Loucy (cell line): ENCODE measurements around the gene DNMT1.

ENCODE experiments used
- H2AFZ ChIP-seq: fragments of 200-600 bp; sonication (generic); 2 replicates; pipeline ENCODE4 v1.6.0; 2016; ENCODE audit warnings: antibody characterized with exemption, mild to moderate bottlenecking, low read length, moderate library complexity
- H3F3A ChIP-seq: fragments of 200-600 bp; 2 replicates; pipeline ENCODE4 v1.6.0; 2016; ENCODE audit warnings: antibody characterized with exemption, low read depth, mild to moderate bottlenecking
- H3K27me3 ChIP-seq: fragments of 200-600 bp; sonication (generic); 2 replicates; pipeline ENCODE4 v1.6.1; 2014; ENCODE audit warnings: low read length, mild to moderate bottlenecking; ENCODE audit not compliant: insufficient read depth, poor library complexity, severe bottlenecking
- H3K36me3 ChIP-seq: fragments of 200-600 bp; sonication (generic); 2 replicates; pipeline ENCODE4 v1.6.1; 2016; ENCODE audit warnings: low read length; ENCODE audit not compliant: insufficient read depth
- H3K4me1 ChIP-seq: fragments of 200-600 bp; sonication (generic); 2 replicates; pipeline ENCODE4 v1.5.1; 2014; ENCODE audit warnings: low read length, mild to moderate bottlenecking; ENCODE audit not compliant: insufficient read depth, poor library complexity, severe bottlenecking
- H3K4me2 ChIP-seq: fragments of 200-600 bp; sonication (generic); 2 replicates; pipeline ENCODE4 v1.6.0; 2014; ENCODE audit warnings: antibody characterized with exemption, low read length, low read depth, mild to moderate bottlenecking; ENCODE audit not compliant: poor library complexity, severe bottlenecking
- H3K4me3 ChIP-seq: fragments of 200-600 bp; sonication (generic); 2 replicates; pipeline ENCODE4 v1.5.1; 2014; ENCODE audit warnings: low read length, mild to moderate bottlenecking, mixed read lengths; ENCODE audit not compliant: poor library complexity, severe bottlenecking
- H3K79me2 ChIP-seq: fragments of 200-600 bp; sonication (generic); 2 replicates; pipeline ENCODE4 v1.6.1; 2014; ENCODE audit warnings: low read length; ENCODE audit not compliant: insufficient read depth
- H3K9ac ChIP-seq: fragments of 200-600 bp; sonication (generic); 2 replicates; pipeline ENCODE4 v1.6.0; 2014; ENCODE audit warnings: mild to moderate bottlenecking, low read depth, low read length, moderate library complexity; ENCODE audit not compliant: poor library complexity, severe bottlenecking
- H3K9me2 ChIP-seq: fragments of 200-600 bp; sonication (generic); replicated peaks from 2 replicates; pipeline ENCODE4 v1.6.1; 2016; ENCODE audit warnings: low read depth, low read length, mixed read lengths
- H3K9me3 ChIP-seq: fragments of 200-600 bp; sonication (generic); 2 replicates; pipeline ENCODE4 v1.6.1; 2014; ENCODE audit warnings: mild to moderate bottlenecking, antibody characterized with exemption, low read length, low read depth; ENCODE audit not compliant: insufficient read depth
- H4K20me1 ChIP-seq: fragments of 200-600 bp; sonication (generic); 2 replicates; pipeline ENCODE4 v1.6.0; 2014; ENCODE audit warnings: antibody characterized with exemption, low read length, mild to moderate bottlenecking; ENCODE audit not compliant: insufficient read depth, poor library complexity, severe bottlenecking
- CTCF ChIP-seq: fragments of 200-600 bp; sonication (generic); conservative IDR thresholded peaks from 2 replicates; pipeline ENCODE4 v1.5.1; 2014; ENCODE audit warnings: mild to moderate bottlenecking, antibody characterized with exemption, low read length
- EZH2phosphoT487 ChIP-seq: fragments of 200-600 bp; IDR thresholded peaks from 2 replicates; pipeline ENCODE4 v1.6.1; 2018; ENCODE audit warnings: antibody characterized with exemption, mild to moderate bottlenecking, moderate library complexity, borderline replicate concordance

DNMT1 gene

DNA sequence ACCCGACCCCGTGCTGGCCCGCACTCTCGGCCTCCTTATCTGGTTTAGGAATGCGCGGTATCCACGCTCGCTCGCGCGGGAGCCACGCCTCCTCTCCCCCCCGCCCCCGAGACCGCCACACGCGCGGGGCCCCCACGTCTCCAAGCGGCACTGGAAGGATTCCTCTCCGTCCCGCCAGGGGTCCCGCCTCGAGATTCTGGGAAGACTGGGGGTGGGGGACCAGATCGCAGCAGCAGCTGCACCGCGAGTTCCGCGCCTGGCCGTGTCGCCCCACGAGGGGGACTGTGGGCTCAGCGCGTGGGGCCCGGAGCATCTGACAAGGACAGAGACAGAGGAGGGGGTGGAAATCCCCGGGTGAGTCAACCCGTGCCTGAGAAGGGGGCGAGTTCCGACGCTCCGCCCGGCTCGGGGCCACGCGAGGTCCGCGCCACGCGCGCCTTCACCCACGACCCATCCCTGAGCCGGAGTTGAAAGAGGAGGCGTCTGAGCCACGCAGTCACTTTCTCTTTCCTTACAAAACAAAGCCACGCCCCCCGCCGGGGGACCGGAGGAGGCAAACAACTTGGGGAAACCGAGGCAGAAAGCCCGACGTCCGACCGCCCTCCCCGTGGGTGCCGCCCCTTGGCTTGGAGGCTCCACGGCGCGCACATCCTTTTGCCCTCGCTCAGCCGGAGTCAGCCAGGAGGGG is 35.6 kb upstream of the DNMT1 start:
- Histone ChIP-seq H4K20me1 (no peaks in the 10 kb centered on the region), H2AFZ (peak overlapping the region; percentile 94), H3F3A (no peaks in the 10 kb centered on the region; the same call in 1 of the 2 replicates), H3K9ac (peak overlapping the region; percentile 76), H3K4me2 (peak overlapping the region; percentile 82), H3K9me2 (no peaks in the 10 kb centered on the region), H3K27me3 (no peaks in the 10 kb centered on the region), H3K4me1 (peaks cover 23% of the 10 kb centered on the region), H3K36me3 (no peaks in the 10 kb centered on the region), H3K4me3 (peak overlapping the region; percentile 78), H3K9me3 (no peaks in the 10 kb centered on the region), H3K79me2 (peaks cover 10% of the 10 kb centered on the region; the same call in 1 of the 2 replicates)
- TF ChIP-seq CTCF (no peak), EZH2phosphoT487 (no peak)

- Histone ChIP-seq H3K4me3 (no peak overlapping the region), H3K36me3 (no peaks in the 10 kb centered on the region), H4K20me1 (no peaks in the 10 kb centered on the region), H3K4me2 (peak overlapping the region; percentile 17), H3K79me2 (peaks cover 10% of the 10 kb centered on the region; the same call in 1 of the 2 replicates), H3F3A (no peaks in the 10 kb centered on the region), H3K9me2 (no peaks in the 10 kb centered on the region), H3K9ac (no peak overlapping the region), H3K4me1 (peaks cover 18% of the 10 kb centered on the region), H3K9me3 (no peaks in the 10 kb centered on the region), H3K27me3 (no peaks in the 10 kb centered on the region), H2AFZ (no peak overlapping the region)
- peak; percentile 68 for TF ChIP-seq CTCF
- no peak for TF ChIP-seq EZH2phosphoT487
Measured at GRCh38 chr19:10228920-10229319, 34.2 kb upstream of the DNMT1 start.

DNA sequence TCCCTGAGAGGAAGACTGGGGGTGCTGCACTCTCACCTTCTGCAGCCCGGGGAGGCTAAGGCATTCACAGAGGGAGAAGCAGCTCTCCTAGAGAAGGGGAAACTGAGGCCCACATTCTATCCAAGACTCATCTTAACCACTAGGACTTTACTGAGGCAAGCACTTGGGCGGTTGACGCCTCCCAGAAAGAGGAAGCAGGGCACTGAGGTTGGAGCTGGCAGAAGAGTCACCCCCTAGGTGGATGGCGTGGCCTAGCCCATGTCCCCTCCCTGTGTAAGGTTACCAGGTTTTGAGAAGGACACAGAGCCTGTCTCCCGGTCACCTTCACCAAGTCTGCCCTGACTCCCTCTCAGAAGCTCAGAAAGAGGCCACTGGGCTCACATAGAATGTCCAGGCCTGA is 33.6 kb upstream of the DNMT1 start:
- no peaks in the 10 kb centered on the region for H3F3A ChIP-seq

More for the DNA sequence above, 33.6 kb upstream of the DNMT1 start:
- Histone ChIP-seq H3K9me3 (no peaks in the 10 kb centered on the region), H4K20me1 (no peaks in the 10 kb centered on the region), H3K4me2 (peak overlapping the region; percentile 17), H3K4me1 (peaks cover 18% of the 10 kb centered on the region), H3K9me2 (no peaks in the 10 kb centered on the region), H3K79me2 (peaks cover 10% of the 10 kb centered on the region; the same call in 1 of the 2 replicates), H3K27me3 (no peaks in the 10 kb centered on the region), H3K9ac (no peak overlapping the region), H3K4me3 (no peak overlapping the region), H3K36me3 (no peaks in the 10 kb centered on the region), H2AFZ (no peak overlapping the region)
- TF ChIP-seq EZH2phosphoT487: no peak
- TF ChIP-seq CTCF: no peak
